GM18873 (cell line): ENCODE results near the gene P2RX4.
"Not testable (repeated sequence)": the region's sequence is repeated elsewhere in the genome, so short reads cannot be mapped to it uniquely, and the experiment has no call there.

Source experiments
- ATAC-seq: cut with Tn5 transposase; IDR thresholded peaks from one replicate; pipeline ENCODE4 v1.9.1; 2021; ENCODE audit warnings: mild to moderate bottlenecking, moderate library complexity, moderate number of reproducible peaks; ENCODE audit not compliant: unreplicated experiment, low FRiP score

Gene P2RX4, protein sequence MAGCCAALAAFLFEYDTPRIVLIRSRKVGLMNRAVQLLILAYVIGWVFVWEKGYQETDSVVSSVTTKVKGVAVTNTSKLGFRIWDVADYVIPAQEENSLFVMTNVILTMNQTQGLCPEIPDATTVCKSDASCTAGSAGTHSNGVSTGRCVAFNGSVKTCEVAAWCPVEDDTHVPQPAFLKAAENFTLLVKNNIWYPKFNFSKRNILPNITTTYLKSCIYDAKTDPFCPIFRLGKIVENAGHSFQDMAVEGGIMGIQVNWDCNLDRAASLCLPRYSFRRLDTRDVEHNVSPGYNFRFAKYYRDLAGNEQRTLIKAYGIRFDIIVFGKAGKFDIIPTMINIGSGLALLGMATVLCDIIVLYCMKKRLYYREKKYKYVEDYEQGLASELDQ

DNA sequence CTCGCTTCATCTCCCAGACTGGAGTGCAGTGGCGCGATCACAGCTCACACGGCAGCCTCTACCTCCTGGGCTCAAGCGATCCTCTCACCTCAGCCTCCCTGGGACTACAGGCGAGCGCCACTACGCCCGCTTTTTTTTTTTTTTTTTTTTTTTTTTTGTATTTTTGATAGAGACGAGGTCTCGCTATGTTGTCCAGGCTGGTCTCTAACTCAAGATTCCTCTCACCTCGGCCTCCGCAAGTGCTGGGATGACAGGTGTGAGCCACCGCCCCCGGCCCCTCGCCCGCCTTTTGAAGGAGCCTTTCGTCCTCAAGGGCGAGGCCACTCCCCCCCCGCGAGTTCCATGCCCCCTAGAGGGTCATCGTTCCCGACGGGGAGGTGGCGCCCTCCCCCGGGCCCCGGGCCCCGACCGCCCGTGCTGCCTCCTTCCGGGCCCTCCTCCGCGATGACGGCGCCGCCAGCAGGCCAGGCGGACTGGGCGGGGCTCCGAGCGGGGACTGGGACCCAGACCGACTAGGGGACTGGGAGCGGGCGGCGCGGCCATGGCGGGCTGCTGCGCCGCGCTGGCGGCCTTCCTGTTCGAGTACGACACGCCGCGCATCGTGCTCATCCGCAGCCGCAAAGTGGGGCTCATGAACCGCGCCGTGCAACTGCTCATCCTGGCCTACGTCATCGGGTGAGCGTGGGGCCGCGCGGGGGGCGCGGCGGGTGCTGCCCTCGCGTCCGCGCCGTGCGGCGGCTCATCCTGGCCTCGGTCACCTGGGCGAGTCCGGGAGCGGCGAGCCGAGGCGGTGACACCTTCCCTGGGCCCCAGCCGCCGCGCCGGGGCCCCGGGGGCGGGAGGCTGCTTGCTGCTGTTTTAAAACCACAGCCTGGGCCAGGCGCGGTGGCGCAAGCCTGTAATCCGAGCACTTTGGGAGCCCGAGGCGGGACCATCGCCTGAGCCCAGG lies at the start of gene P2RX4:
P2RX4 (plus strand) TSS at position 506 of the 949 bp plus-strand sequence; CDS start at position 542, 36 bp downstream.
- ATAC-seq, result peak; percentile 62

DNA sequence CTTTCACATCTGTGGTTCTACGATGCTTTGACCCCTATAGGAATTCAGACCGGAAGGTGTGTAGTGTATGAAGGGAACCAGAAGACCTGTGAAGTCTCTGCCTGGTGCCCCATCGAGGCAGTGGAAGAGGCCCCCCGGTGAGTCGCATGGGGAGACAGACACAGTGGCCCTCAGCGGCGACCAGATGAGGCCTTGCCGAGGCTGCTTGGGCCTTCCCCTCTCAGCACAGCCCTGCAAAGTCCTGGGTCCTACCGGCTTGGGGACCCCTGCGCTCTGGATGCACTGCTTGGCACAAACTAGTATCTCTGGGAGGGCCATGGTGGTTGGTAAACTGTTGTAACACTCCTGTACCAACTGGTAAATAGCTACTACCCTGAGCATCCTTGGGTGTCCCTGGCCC lies 47.5 kb upstream of the P2RX4 start:
- ATAC-seq, result no peak

DNA sequence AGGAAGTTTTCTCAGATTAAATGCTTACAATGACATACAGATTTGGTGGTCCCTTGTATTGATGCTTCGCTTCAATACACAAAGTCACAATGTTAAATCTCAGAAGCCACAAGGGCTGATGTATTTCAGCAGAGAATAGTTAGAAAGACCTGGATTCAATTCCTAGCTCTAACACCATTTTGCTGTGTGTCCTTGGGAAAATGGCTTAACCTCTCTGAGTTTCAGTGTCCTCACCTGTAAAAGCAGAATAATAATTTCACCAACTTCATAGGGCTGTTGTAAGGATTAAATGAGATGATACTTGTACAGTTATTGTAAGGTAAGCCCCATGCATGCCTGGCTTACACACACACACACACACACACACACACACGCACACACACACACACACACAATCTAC lies 46.9 kb upstream of the P2RX4 start:
- no peak for ATAC-seq

DNA sequence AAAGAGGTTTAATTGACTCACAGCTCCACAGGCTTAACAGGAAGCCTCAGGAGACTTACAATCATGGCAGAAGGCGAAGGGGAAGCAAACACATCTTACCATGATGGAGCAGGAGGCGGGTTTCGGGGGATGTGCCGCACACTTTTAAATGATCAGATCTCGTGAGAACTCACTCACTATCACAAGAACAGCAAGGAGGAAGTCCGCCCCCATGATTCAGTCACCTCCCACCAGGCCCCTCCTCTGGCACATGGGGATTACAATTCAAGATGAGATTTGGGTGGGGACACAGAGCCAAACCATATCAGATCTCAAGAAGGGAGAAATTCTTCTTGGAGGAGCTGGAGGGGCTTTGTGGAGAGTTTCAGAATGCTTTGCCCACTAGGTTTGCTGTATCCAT lies 45.1 kb upstream of the P2RX4 start:
- not testable (repeated sequence) for ATAC-seq

DNA sequence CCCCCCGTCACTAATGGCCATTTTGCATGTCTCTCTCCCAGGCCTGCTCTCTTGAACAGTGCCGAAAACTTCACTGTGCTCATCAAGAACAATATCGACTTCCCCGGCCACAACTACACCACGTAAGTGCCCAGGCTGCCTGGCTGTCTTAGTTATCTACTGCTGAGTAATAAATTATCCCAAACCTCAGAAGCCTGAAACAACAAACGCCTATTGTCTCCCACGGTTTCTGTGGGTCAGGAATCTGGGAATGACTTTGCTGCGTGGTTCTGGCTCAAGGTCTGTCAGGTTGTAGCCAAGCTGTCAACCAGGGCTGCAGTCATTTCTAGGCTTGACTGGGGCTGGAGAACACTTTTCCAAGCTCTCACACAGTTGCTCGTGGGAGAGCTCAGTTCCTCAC lies 44.6 kb upstream of the P2RX4 start:
- no peak for ATAC-seq

DNA sequence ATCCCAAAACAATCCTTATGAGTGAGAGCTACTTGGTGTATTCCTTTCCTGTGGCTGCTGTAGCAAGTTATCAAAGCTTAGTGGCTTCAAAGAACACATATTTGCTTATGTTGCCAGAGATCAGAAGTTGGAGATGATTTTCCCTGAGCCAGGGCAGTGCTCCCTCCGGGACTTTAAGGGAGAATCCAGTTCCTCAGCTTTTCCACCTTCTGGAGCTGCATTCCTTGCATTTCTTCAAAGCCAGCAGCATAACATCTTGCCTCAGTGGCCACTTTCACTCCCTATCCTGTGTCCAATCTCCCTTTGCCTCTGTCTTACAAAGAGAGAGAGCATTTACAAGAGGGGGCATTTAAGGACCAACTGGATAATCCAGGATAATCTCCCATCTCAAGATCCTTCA lies 43.6 kb upstream of the P2RX4 start:
- no peak for ATAC-seq

DNA sequence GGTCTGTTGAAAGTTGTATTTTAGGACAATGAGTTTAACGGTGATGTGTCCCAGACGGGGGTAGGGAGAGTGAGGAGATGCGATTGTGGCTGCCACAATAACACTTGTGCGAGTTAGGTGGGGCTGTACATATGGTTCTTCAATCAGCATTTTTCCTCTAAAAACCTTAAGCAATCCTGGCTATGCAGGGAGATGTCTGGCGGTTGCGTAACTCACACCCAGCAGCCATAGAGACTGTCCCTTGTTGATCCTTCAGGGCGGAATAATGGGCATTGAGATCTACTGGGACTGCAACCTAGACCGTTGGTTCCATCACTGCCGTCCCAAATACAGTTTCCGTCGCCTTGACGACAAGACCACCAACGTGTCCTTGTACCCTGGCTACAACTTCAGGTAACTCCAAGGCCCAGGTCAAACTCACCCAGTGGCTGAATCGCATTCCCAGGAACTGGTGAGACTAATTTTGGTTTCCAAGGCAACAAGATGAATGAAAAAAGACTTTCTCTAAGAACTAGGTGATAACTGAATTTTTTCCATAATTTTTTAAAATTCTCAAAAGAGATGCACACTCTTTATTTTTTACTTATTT lies 42.6 kb upstream of the P2RX4 start:
- no peak for ATAC-seq

DNA sequence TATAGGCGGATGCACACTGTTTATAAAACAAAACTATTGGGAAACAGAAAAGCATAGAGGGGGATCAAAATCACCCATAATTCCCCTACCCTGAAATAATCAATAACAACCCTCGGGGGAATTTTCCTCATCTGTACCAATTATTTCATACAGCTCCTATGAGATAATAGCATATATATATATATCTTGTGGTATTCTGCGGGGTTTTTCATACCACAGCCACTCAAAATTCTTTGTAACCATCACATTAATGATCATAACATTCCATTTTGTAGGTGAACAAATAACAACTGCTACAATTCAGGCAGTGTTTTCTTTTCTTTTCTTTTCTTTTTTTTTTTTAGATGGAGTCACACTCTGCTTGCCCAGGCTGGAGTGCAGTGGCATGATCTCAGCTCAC lies 42.0 kb upstream of the P2RX4 start:
- no peak for ATAC-seq

DNA sequence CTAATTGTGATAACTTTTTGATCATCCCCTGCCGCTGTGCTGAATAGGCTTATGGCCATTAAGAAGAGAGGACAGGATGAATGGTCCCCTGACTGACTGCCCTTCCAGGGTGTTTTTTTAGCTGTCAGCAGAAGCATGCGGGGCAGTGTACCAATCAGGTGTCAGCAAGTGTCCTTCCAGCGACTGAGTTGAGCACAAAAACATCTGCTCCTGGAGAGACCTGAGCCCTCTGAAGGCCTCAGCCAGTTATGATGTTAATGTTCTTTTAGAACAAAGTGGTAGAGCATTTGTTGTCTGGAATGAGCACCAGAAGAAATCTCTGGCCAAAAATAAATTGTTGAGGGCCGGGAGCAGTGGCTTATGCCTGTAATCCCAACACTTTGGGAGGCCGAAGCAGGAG lies 39.8 kb upstream of the P2RX4 start:
- no peak for ATAC-seq

DNA sequence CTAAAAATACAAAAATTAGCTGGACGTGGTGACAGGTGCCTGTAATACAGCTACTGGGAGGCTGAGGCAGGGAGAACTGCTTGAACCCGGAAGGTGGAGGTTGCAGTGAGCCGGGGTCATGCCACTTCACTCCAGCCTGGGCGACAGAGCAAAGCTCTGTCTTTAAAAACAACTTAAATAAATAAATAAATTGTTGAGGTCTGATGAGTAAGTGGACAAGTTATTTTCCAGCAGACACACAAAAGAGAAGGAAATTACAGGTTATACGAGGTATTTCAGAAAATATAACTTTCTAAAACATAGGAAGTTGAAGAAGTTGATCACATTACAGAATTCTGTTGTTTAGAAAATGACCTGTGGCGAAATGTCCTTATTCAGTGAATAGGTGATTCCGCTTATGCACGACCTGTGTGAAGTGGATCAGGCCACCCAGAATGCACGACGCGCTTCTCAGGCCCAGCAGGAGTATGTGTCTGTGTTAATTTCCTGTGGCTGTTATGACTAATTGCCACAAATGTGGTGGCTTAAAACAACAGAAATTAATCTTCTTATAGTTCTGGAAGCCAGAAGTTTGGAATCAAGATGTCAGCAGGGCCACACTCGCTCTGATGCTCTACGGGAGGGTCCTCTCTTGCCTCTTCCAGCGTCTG lies 39.2 kb upstream of the P2RX4 start:
- no peak for ATAC-seq

DNA sequence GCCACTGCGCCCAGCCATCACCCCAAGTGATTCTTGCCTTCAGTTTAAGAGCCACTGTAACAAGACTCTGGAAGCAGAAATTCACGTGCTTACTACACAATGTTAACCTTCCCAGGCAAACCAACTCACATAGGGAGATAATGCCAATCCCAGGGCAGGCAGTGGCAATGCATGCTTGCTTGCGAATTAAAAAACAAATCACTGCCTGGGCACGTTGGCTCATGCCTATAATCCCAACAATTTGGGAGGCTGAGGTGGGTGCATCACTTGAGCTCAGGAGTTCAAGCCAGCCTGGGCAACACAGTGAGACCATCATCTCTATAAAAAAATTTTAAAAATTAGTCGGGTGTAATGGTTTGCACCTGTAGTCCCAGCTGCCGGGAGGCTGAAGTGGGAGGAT lies 37.8 kb upstream of the P2RX4 start:
- no peak for ATAC-seq

DNA sequence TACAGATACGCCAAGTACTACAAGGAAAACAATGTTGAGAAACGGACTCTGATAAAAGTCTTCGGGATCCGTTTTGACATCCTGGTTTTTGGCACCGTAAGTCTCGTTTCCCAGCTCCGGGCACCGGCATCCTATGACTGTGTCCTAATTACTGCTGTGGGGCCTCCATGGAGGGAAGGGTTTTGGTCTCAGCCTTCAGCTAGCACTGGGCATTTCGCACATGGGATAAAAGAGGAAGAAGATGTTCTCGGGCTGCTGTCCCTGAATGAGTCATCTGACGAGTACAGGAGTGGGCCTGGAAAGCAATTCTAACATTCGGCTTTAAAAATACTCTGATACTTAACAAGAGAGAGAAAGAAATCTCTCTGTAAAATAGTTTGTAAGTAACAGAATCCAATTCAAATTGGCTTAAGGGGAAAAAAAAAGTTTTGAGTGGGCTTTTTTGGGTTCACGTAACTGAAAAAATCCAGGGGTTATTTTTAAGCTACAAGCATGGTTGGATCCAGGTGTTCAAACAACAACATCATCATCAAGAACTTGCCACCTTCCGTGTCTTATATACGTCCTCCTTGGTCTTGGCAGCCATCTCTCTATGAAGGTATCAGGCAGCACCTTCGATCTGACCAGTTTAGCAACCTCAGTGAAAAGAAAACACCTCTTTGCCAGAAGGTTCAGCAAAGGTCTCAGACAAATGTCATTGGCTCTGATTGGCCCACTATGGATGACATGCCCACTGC lies 34.4 kb upstream of the P2RX4 start:
- ATAC-seq, result no peak

DNA sequence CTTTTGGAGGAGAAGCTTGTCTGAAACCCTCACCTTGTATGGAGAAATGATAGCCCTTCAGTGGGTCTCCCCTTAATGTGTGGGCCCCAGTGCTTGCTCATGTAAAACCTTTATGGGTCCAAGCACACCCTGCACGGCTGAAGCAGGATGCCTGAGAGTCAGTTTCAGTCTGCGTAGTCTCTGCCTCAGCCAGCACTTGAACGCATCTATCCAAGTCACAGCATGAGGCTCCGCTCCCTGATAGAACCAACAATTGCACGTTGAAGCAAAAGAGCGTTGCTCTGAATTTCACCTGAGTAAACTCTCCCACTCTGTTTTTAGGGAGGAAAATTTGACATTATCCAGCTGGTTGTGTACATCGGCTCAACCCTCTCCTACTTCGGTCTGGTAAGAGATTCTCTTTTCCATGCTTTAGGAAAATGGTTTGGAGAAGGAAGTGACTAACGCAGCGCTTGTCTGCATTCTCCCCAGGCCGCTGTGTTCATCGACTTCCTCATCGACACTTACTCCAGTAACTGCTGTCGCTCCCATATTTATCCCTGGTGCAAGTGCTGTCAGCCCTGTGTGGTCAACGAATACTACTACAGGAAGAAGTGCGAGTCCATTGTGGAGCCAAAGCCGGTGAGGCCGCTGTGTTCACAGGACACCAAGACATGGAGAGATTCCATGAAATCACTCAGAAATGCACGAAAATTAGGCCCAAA lies 33.0 kb upstream of the P2RX4 start:
- no peak for ATAC-seq

DNA sequence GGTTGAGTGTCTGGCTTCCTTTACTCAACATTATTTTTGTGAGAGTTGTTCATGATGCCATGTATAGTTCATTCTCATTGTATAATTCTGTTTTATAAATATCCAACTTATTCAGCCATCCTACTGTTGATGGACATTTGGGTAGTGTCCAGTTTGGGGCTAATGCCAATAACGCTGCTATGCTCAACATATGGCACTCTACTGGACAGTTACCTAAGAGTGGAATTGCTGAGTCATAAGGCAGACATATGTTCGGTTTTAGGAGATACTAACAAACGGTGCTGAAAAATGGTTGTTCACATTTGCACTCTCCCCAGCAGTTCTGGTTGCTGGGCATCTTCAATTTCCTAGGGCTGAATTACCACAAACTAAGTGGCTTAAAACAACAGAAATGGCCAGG lies 28.7 kb upstream of the P2RX4 start:
- ATAC-seq, result no peak

DNA sequence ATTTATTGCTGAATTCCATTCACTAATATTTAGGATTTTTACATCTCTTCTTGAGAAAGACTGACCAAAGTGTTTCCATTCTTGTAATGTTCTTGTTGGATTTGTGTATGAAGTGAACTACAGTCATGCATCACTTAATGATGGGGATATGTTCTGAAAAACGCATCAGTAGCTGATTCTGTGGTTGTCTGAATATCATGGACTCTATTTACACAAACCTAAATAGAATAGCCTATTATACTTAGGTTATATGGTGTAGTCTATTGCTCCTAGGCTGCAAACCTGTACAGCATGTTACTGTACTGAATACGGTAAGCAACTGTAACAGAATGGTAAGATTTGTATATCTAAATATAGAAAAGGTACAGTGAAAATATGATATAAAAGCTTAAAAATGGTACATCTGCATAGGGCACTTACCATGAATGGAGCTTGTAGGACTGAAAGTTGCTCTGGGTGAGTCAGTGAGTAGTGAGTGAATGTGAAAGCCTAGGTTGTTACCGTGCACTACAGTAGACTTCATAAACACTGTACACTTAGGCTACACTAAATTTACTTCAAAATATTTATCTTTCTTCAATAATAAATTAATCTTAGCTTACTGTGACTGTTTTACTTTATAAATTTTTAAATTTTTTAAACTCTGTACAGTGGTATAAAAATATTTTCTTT lies 27.6 kb upstream of the P2RX4 start:
- ATAC-seq, result no peak

DNA sequence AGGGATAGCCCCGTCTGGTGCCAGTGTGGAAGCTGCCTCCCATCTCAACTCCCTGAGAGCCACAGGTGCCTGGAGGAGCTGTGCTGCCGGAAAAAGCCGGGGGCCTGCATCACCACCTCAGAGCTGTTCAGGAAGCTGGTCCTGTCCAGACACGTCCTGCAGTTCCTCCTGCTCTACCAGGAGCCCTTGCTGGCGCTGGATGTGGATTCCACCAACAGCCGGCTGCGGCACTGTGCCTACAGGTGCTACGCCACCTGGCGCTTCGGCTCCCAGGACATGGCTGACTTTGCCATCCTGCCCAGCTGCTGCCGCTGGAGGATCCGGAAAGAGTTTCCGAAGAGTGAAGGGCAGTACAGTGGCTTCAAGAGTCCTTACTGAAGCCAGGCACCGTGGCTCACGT lies 25.5 kb upstream of the P2RX4 start:
- ATAC-seq, result no peak

DNA sequence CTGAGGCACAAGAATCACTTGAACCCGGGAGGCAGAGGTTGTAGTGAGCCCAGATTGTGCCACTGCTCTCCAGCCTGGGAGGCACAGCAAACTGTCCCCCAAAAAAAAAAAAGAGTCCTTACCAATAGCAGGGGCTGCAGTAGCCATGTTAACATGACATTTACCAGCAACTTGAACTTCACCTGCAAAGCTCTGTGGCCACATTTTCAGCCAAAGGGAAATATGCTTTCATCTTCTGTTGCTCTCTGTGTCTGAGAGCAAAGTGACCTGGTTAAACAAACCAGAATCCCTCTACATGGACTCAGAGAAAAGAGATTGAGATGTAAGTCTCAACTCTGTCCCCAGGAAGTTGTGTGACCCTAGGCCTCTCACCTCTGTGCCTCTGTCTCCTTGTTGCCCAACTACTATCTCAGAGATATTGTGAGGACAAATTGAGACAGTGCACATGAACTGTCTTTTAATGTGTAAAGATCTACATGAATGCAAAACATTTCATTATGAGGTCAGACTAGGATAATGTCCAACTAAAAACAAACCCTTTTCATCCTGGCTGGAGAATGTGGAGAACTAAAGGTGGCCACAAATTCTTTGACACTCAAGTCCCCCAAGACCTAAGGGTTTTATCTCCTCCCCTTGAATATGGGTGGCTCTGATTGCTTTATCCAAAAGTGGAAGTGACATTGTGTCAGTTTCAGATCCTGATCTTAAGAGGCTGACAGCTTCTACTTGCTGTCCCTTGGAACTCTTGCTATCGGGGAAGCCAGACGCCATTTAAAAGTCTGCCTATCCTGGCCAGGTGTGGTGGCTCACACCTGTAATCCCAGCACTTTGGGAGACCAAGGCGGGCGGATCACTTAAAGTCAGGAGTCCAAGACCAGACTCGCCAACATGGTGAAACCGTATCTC lies 24.7 kb upstream of the P2RX4 start:
- no peak for ATAC-seq

DNA sequence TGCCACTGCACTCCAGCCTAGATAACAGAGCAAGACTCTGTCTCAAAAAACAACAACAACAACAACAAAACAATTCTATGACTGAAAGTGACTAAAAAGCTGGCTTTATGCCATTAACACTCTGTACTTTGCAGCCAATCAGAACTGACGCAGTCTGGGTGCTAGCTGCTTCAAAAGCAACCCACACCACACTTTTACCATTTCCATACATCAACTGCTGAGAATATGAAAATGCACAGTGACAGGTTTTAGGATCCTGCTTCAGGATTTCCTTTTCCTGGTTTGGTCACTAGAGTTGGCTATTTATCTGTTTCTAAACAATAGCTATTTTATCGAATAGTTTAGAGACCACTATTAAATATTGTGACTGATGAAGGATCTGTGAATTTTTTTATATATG lies 23.1 kb upstream of the P2RX4 start:
- no peak for ATAC-seq
